Neutrophil (primary cell): ENCODE measurements around the gene PGA4.

Experiments used
- H3K27ac ChIP-seq: fragments of 200-600 bp; sonication (generic); 2 replicates; pipeline ENCODE4 v1.5.1; 2016; ENCODE audit warnings: mild to moderate bottlenecking, moderate library complexity
- H3K27me3 ChIP-seq: fragments of 200-600 bp; sonication (generic); 2 replicates; pipeline ENCODE4 v1.6.0; 2016; ENCODE audit warnings: mild to moderate bottlenecking
- H3K36me3 ChIP-seq: fragments of 200-600 bp; sonication (generic); 2 replicates; pipeline ENCODE4 v1.5.1; 2017
- H3K4me1 ChIP-seq, 2 experiments: fragments of 200-600 bp in 1 of 2; sonication (generic) in 1 of 2; 1 replicate in 1 of 2; 2 replicates in 1 of 2; pipeline versions ENCODE4 v1.5.1 to v1.6.1; 2013 to 2016; ENCODE audit warnings: low read depth in 1 of 2, low read length in 1 of 2, mild to moderate bottlenecking in 1 of 2, moderate library complexity in 1 of 2; ENCODE audit not compliant: control insufficient read depth in 1 of 2, insufficient read depth in 1 of 2
- H3K4me3 ChIP-seq, 2 experiments: fragments of 200-600 bp in 1 of 2; sonication (generic) in 1 of 2; 1 replicate in 1 of 2; 2 replicates in 1 of 2; pipeline ENCODE4 v1.5.1; 2013 to 2016; ENCODE audit warnings: low read depth in 1 of 2, low read length in 1 of 2, mild to moderate bottlenecking in 1 of 2, moderate library complexity in 1 of 2
- H3K9me3 ChIP-seq: fragments of 200-600 bp; sonication (generic); 2 replicates; pipeline ENCODE4 v1.5.1; 2016
- CTCF ChIP-seq: fragments of 200-600 bp; sonication (generic); IDR thresholded peaks from 2 replicates; pipeline ENCODE4 v1.5.1; 2016; ENCODE audit warnings: antibody characterized with exemption

The PGA4 gene

GRCh38 chr11:61275191-61275590, 53.0 kb downstream of the PGA4 start:
- no peaks in the 10 kb centered on the region for H3K9me3 ChIP-seq
- no peaks in the 10 kb centered on the region for H3K4me1 ChIP-seq
- H3K36me3 ChIP-seq: no peaks in the 10 kb centered on the region
- H3K27me3 ChIP-seq: no peaks in the 10 kb centered on the region
- H3K27ac ChIP-seq: no peak overlapping the region
- no peak for TF ChIP-seq CTCF
- H3K4me3 ChIP-seq: no peak overlapping the region

DNA sequence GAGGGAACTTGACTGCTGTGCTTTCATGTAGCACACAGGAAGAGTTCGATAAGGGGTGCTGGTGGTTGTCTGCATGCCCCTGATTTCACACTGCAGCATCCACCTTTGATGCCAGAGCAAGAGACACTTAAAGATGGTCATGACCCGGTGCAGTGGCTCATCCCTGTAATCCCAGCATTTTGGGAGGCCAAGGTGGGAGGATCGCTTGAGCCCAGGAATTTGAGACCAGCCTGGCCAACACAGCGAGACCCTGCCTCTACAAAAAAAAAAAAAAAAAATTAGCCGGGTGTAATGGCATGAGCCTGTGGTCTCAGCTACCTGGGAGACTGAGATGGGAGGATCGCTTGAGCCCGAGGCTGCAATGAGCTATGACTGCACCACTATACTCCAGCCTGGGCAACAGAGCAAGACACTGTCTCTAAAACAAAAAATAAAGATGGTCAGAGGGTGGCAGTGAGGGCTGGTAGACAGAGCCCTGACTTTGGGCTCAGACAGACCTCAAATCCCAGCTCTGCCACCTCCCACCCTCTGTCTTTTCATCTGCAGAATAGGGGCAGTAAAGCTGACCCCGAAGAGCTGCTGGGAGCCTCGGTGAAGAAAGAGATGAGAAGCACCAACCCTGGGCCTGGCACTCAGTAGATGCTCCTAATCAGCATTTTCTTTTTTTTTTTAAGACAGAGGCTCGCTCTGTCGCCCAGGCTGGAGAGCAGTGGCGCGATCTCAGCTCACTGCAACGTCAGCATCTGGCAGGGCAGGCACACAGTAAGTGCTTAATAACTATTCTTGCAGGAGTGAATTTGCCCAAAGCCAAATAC, 55.2 kb downstream of the PGA4 start:
- no peak overlapping the region for H3K27ac ChIP-seq
- no peaks in the 10 kb centered on the region for H3K9me3 ChIP-seq
- H3K27me3 ChIP-seq: no peaks in the 10 kb centered on the region
- TF ChIP-seq CTCF: no peak
- no peaks in the 10 kb centered on the region for H3K4me1 ChIP-seq
- no peaks in the 10 kb centered on the region for H3K36me3 ChIP-seq
- H3K4me3 ChIP-seq: no peak overlapping the region

- no peaks in the 10 kb centered on the region for H3K27me3 ChIP-seq
- no peak for TF ChIP-seq CTCF
- no peaks in the 10 kb centered on the region for H3K4me1 ChIP-seq
These were observed 55.9 kb downstream of the PGA4 start for GRCh38 chr11:61278001-61278470.

GRCh38 chr11:61279934-61280659, 58.0 kb downstream of the PGA4 start:
- TF ChIP-seq CTCF: no peak
- Histone ChIP-seq H3K27ac (no peak overlapping the region), H3K4me1 (no peaks in the 10 kb centered on the region), H3K36me3 (no peaks in the 10 kb centered on the region), H3K27me3 (no peaks in the 10 kb centered on the region), H3K9me3 (no peaks in the 10 kb centered on the region), H3K4me3 (no peak overlapping the region)

More at GRCh38 chr11:61278001-61278470, 55.9 kb downstream of the PGA4 start:
- H3K9me3 ChIP-seq: no peaks in the 10 kb centered on the region
- no peak overlapping the region for H3K4me3 ChIP-seq
- H3K27ac ChIP-seq: no peak overlapping the region
- H3K36me3 ChIP-seq: no peaks in the 10 kb centered on the region

DNA sequence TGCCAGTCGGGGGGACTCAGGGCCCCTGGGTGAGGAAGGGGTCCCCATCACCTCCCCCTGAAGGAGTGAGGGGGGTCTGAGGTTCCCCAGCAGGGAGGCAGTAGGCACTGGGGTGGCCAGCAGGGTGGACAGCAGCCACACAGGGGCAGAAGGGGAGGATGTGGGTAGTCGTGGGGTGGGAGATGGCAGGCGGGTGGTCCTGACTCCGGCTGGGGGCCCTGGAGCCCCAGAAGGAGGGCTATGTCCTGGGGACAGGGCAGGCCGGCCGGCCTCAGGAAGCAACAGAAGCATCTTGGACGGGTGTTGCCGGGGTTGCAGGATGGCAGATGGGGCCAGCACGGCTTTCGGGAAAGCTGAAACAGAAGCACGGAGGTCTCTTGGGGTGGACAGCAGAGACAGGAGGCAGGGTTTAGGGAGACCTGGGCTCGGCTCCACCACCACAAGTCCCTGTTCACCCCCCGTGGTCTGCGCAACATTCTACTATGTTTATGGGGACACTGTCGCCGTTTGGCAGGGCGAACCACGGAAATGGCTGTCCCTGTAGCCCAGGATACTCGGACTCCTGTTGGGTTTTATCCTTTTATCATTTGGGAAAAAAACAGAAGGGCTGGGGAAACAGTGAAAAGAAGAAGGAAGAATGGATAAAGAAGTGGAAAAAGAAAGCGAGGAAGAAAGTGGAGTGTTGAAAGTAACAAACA, 58.9 kb downstream of the PGA4 start:
- Histone ChIP-seq H3K4me1 (no peaks in the 10 kb centered on the region), H3K27me3 (no peaks in the 10 kb centered on the region), H3K27ac (no peak overlapping the region), H3K36me3 (no peaks in the 10 kb centered on the region), H3K9me3 (no peaks in the 10 kb centered on the region), H3K4me3 (no peak overlapping the region)
- no peak for TF ChIP-seq CTCF
